ENCODE data around the gene HEATR5A. TPM values are rescaled to one million over a fixed set of nuclear protein-coding genes. Genes with fewer than 3 reads are reported as not detected.

The HEATR5A gene
- total and polyA plus RNA-seq, 10 of the 15 experiments (the other 5 are each of a cell fraction or from before 2014, with no cell fraction given), result 5.1 to 37.1 (median 13.8) TPM

DNA sequence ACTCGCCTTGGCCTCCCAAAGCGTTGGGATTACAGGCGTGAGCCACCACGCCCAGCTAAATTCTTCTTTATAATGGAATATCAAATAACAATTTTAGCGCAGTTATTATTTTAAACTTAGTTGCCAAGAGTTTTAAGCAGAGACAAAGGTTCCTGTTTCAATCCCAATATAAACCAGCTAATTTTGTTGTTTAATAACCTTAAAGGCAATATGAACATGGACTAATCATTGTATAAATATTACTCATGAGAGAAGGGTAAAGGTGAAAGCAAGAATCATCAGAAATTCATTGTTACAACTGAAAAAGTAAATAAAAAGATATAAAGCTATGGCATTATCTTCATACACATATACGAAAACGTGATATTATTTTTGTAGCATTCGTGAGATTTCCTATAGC is 28.8 kb upstream of the HEATR5A start:
- no TSS peak for BruUV-seq (replicated peaks)

More for the DNA sequence above, 28.8 kb upstream of the HEATR5A start:
- Histone ChIP-seq H3K36me3 (ENCODE audit: control insufficient read depth in 2 of 2, insufficient read depth in 2 of 2, low read length in 1 of 2) (no peaks in the 10 kb centered on the region), H3K27ac (ENCODE audit: control insufficient read depth, insufficient read depth) (no peak overlapping the region), H3K9me3 (replicated peaks; ENCODE audit: control insufficient read depth, insufficient read depth, low read length) (no peaks in the 10 kb centered on the region), H3K9ac (ENCODE audit: control insufficient read depth, insufficient read depth, low read length) (no peak overlapping the region), H3K4me2 (ENCODE audit: control insufficient read depth, insufficient read depth) (no peak overlapping the region), H2AFZ (ENCODE audit: control insufficient read depth, low read depth, low read length) (no peak overlapping the region), H4K20me1 (ENCODE audit: control insufficient read depth, insufficient read depth) (no peaks in the 10 kb centered on the region), H3K79me2 (ENCODE audit: control insufficient read depth, insufficient read depth, low read length) (no peaks in the 10 kb centered on the region), H3K4me3 (no peak overlapping the region), H3K4me1 (ENCODE audit: control insufficient read depth, insufficient read depth, low read length) (no peaks in the 10 kb centered on the region), H3K27me3 (replicated peaks in 1 of 2; ENCODE audit: control insufficient read depth in 2 of 2, insufficient read depth in 2 of 2, low read length in 1 of 2) (no peaks in the 10 kb centered on the region)
- in situ Hi-C loops (cut with MboI), result no loop called here
- CTCF ChIA-PET, result interaction anchor here (0.6 to 2.9 kb wide), 24 partner anchors 9 to 751 kb away, joined by 3 to 15 read pairs (median 5); partner anchors contain the start of gene HEATR5A
- SMC1A ChIA-PET (ENCODE audit: uncharacterized antibody, unreplicated experiment), result interaction anchor here (1.0 to 1.6 kb wide), 10 partner anchors 10 to 309 kb away, joined by 3 to 10 read pairs (median 3); partner anchors contain the start of gene HEATR5A
- ATAC-seq (no peak), DNase-seq (ENCODE audit: low read depth, low spot score) (no peak), FAIRE-seq (no peak)
- POLR2A ChIA-PET, result interaction anchor here (0.6 kb wide), 1 partner anchor 106 kb away, joined by 8 read pairs; no protein-coding TSS in a partner anchor
- intact Hi-C loops (cut with micrococcal nuclease; ENCODE audit: unreplicated experiment), result no loop called here
- RAD21 ChIA-PET (ENCODE audit: unreplicated experiment), result interaction anchor here (0.6 to 1.6 kb wide), 6 partner anchors 9 to 321 kb away, joined by 3 to 4 read pairs (median 4); partner anchors contain the start of gene HEATR5A
- no peak for TF ChIP-seq ESRRA (IDR thresholded peaks at IDR 0.05; ENCODE audit: low read length)
- TF ChIP-seq TCF7 (IDR thresholded peaks at IDR 0.05; ENCODE audit: borderline replicate concordance), result no peak
- TF ChIP-seq, protein P1, sequence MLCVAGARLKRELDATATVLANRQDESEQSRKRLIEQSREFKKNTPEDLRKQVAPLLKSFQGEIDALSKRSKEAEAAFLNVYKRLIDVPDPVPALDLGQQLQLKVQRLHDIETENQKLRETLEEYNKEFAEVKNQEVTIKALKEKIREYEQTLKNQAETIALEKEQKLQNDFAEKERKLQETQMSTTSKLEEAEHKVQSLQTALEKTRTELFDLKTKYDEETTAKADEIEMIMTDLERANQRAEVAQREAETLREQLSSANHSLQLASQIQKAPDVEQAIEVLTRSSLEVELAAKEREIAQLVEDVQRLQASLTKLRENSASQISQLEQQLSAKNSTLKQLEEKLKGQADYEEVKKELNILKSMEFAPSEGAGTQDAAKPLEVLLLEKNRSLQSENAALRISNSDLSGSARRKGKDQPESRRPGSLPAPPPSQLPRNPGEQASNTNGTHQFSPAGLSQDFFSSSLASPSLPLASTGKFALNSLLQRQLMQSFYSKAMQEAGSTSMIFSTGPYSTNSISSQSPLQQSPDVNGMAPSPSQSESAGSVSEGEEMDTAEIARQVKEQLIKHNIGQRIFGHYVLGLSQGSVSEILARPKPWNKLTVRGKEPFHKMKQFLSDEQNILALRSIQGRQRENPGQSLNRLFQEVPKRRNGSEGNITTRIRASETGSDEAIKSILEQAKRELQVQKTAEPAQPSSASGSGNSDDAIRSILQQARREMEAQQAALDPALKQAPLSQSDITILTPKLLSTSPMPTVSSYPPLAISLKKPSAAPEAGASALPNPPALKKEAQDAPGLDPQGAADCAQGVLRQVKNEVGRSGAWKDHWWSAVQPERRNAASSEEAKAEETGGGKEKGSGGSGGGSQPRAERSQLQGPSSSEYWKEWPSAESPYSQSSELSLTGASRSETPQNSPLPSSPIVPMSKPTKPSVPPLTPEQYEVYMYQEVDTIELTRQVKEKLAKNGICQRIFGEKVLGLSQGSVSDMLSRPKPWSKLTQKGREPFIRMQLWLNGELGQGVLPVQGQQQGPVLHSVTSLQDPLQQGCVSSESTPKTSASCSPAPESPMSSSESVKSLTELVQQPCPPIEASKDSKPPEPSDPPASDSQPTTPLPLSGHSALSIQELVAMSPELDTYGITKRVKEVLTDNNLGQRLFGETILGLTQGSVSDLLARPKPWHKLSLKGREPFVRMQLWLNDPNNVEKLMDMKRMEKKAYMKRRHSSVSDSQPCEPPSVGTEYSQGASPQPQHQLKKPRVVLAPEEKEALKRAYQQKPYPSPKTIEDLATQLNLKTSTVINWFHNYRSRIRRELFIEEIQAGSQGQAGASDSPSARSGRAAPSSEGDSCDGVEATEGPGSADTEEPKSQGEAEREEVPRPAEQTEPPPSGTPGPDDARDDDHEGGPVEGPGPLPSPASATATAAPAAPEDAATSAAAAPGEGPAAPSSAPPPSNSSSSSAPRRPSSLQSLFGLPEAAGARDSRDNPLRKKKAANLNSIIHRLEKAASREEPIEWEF (IDR thresholded peaks at IDR 0.05; ENCODE audit: insufficient replicate concordance, low read depth, low read length), result no peak
- TF ChIP-seq CREB1 (IDR thresholded peaks at IDR 0.05; ENCODE audit: low read depth), result no peak
- TF ChIP-seq SRF (IDR thresholded peaks at IDR 0.05; ENCODE audit: low read depth in 2 of 2, low read length in 2 of 2), result no peak
- no peak for TF ChIP-seq SMAD5 (IDR thresholded peaks at IDR 0.05; ENCODE audit: low read depth)
- 86% methylated on average over 8 of the region's 8 CpGs for WGBS (ENCODE audit: insufficient coverage, insufficient replicate concordance, low lambda C conversion rate, missing lambda C conversion rate)
